DND-41 (cell line): Measurements from ENCODE around the gene ITGB2.

Experiments
- CTCF ChIP-seq: IDR thresholded peaks from 2 replicates; pipeline ENCODE4 v1.5.1; 2012; ENCODE audit warnings: borderline replicate concordance, low read length, moderate library complexity, mild to moderate bottlenecking; ENCODE audit not compliant: poor library complexity, severe bottlenecking; ENCODE audit errors: extremely low read depth
- EZH2 ChIP-seq: IDR thresholded peaks from 3 replicates; pipeline ENCODE4 v1.6.1; 2012; ENCODE audit warnings: borderline replicate concordance, low read depth, mild to moderate bottlenecking, moderate library complexity, low read length, inconsistent platforms; ENCODE audit not compliant: severe bottlenecking

- TF ChIP-seq CTCF, result no peak
- TF ChIP-seq EZH2, result no peak
Observed at GRCh38 chr21:44836666-44837471, 83.8 kb downstream of the ITGB2 start.
